Fibroblast of mammary gland (primary cell): ENCODE data around the gene VAV1.
"Not testable (repeated sequence)": the region's sequence is repeated elsewhere in the genome, so short reads cannot be mapped to it uniquely, and the experiment has no call there.

Experiments used
- DNase-seq: peaks from one replicate; pipeline ENCODE4 v3.0.0-alpha.2; 2010; ENCODE audit warnings: low read depth
- H3K4me3 ChIP-seq: 2 replicates; pipeline ENCODE4 v1.5.1; 2011; ENCODE audit warnings: low read depth, mild to moderate bottlenecking, low read length, moderate library complexity; ENCODE audit not compliant: control insufficient read depth
- CTCF ChIP-seq: conservative IDR thresholded peaks from 2 replicates; pipeline ENCODE4 v1.5.1; 2011; ENCODE audit warnings: low read depth, low read length, inconsistent platforms; ENCODE audit not compliant: control insufficient read depth, insufficient read depth

The VAV1 gene

GRCh38 chr19:6743714-6744380, 28.7 kb upstream of the VAV1 start:
- peak overlapping the region; percentile 9 for H3K4me3 ChIP-seq
- TF ChIP-seq CTCF = no peak
- peak; percentile 36 for DNase-seq

- H3K4me3 ChIP-seq = peak overlapping the region; percentile 9
- no peak for TF ChIP-seq CTCF
- DNase-seq = peak; percentile 85
Measured at GRCh38 chr19:6744381-6745301, 27.9 kb upstream of the VAV1 start.

GRCh38 chr19:6745965-6746364, 26.5 kb upstream of the VAV1 start:
- TF ChIP-seq CTCF = no peak
- H3K4me3 ChIP-seq = no peak overlapping the region
- no peak for DNase-seq

- H3K4me3 ChIP-seq, DNase-seq: not testable (repeated sequence)
Measured at GRCh38 chr19:6748543-6748942, 24.0 kb upstream of the VAV1 start.

GRCh38 chr19:6750062-6750461, 22.4 kb upstream of the VAV1 start:
- DNase-seq = peak; percentile 35
- TF ChIP-seq CTCF = no peak
- H3K4me3 ChIP-seq = no peak overlapping the region

- no peak for TF ChIP-seq CTCF
- no peak for DNase-seq
- no peak overlapping the region for H3K4me3 ChIP-seq
Measured at GRCh38 chr19:6751189-6751588, 21.3 kb upstream of the VAV1 start.

- H3K4me3 ChIP-seq = peak overlapping the region; percentile 22
Measured at GRCh38 chr19:6752256-6753177, 20.0 kb upstream of the VAV1 start.

More at GRCh38 chr19:6752256-6753177, 20.0 kb upstream of the VAV1 start:
- TF ChIP-seq CTCF = no peak
- no peak for DNase-seq
